ENCODE results near the gene DCST1. TPM values are rescaled to one million over a fixed set of nuclear protein-coding genes. Genes with fewer than 3 reads are reported as not detected.

The DCST1 gene
- total and polyA plus RNA-seq, 2 of the 13 experiments (the other 11 are each of a cell fraction or from before 2014, with no cell fraction given) = 0.04 TPM; not detected in 1

DNA sequence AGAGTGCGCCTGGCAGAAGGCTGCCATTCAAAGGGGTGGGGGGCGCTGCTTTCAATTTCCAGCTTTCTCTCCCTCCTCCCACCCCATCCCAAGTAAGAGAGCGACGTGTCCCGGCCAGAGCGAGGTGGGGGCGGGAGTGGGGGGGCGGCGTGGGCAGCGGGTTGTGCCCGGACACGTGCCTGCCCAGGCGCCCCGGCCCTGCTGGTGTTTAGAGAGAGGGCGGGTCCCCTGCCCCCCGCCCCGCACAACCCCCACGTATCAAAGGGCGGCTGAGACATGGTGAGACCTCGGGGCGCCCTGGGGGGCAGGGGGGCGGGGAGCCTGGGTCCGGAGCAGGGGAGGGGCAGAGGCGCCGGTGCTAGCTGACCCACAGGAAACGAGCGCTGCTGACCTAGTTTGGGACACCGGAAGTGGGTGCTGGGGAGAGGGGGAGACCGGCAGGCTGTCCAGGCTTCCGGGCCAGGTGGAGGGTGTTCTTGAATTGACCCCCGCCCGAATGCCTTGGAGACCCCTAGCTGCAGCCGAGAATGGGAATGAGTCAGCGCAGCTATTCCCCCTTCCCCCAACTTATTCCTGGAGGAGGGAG, 29.8 kb upstream of the DCST1 start (continued):
- TF ChIP-seq ZNF670 (CRISPR knock-in tag; IDR thresholded peaks at IDR 0.05; ENCODE audit: borderline replicate concordance) (no peak), PITX1 (CRISPR knock-in tag; IDR thresholded peaks at IDR 0.05) (peak; percentile 40; the same call in 1 of the 2 replicates), IRF2 (CRISPR knock-in tag; IDR thresholded peaks at IDR 0.05) (no peak), SAFB2 (CRISPR knock-in tag; IDR thresholded peaks at IDR 0.05; ENCODE audit: borderline replicate concordance, low read depth) (no peak), NFE2L2 (IDR thresholded peaks at IDR 0.05; ENCODE audit: low read length) (no peak), ZNF326 (CRISPR knock-in tag; IDR thresholded peaks at IDR 0.05; ENCODE audit: borderline replicate concordance) (no peak), ZNF737 (CRISPR knock-in tag; IDR thresholded peaks at IDR 0.05; ENCODE audit: borderline replicate concordance) (no peak), FLYWCH1 (CRISPR knock-in tag; IDR thresholded peaks at IDR 0.05) (no peak), NFRKB (IDR thresholded peaks at IDR 0.05) (no peak), ZSCAN12 (CRISPR knock-in tag; IDR thresholded peaks at IDR 0.05) (no peak), ZC3H4 (CRISPR knock-in tag; IDR thresholded peaks at IDR 0.05; ENCODE audit: borderline replicate concordance) (no peak), THAP11 (CRISPR knock-in tag; IDR thresholded peaks at IDR 0.05) (no peak)
- TF ChIP-seq, protein P1, sequence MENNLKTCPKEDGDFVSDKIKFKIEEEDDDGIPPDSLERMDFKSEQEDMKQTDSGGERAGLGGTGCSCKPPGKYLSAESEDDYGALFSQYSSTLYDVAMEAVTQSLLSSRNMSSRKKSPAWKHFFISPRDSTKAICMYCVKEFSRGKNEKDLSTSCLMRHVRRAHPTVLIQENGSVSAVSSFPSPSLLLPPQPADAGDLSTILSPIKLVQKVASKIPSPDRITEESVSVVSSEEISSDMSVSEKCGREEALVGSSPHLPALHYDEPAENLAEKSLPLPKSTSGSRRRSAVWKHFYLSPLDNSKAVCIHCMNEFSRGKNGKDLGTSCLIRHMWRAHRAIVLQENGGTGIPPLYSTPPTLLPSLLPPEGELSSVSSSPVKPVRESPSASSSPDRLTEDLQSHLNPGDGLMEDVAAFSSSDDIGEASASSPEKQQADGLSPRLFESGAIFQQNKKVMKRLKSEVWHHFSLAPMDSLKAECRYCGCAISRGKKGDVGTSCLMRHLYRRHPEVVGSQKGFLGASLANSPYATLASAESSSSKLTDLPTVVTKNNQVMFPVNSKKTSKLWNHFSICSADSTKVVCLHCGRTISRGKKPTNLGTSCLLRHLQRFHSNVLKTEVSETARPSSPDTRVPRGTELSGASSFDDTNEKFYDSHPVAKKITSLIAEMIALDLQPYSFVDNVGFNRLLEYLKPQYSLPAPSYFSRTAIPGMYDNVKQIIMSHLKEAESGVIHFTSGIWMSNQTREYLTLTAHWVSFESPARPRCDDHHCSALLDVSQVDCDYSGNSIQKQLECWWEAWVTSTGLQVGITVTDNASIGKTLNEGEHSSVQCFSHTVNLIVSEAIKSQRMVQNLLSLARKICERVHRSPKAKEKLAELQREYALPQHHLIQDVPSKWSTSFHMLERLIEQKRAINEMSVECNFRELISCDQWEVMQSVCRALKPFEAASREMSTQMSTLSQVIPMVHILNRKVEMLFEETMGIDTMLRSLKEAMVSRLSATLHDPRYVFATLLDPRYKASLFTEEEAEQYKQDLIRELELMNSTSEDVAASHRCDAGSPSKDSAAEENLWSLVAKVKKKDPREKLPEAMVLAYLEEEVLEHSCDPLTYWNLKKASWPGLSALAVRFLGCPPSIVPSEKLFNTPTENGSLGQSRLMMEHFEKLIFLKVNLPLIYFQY (CRISPR knock-in tag; IDR thresholded peaks at IDR 0.05; ENCODE audit: borderline replicate concordance) = 0 out of 2 replicates have a peak, but pooled peaks have one; percentile 22
- TF ChIP-seq, protein P2, sequence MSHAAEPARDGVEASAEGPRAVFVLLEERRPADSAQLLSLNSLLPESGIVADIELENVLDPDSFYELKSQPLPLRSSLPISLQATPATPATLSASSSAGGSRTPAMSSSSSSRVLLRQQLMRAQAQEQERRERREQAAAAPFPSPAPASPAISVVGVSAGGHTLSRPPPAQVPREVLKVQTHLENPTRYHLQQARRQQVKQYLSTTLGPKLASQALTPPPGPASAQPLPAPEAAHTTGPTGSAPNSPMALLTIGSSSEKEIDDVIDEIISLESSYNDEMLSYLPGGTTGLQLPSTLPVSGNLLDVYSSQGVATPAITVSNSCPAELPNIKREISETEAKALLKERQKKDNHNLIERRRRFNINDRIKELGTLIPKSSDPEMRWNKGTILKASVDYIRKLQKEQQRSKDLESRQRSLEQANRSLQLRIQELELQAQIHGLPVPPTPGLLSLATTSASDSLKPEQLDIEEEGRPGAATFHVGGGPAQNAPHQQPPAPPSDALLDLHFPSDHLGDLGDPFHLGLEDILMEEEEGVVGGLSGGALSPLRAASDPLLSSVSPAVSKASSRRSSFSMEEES (CRISPR knock-in tag; IDR thresholded peaks at IDR 0.05) = 0 out of 2 replicates have a peak, but pooled peaks have one; percentile 26
- TF ChIP-seq, protein P3, sequence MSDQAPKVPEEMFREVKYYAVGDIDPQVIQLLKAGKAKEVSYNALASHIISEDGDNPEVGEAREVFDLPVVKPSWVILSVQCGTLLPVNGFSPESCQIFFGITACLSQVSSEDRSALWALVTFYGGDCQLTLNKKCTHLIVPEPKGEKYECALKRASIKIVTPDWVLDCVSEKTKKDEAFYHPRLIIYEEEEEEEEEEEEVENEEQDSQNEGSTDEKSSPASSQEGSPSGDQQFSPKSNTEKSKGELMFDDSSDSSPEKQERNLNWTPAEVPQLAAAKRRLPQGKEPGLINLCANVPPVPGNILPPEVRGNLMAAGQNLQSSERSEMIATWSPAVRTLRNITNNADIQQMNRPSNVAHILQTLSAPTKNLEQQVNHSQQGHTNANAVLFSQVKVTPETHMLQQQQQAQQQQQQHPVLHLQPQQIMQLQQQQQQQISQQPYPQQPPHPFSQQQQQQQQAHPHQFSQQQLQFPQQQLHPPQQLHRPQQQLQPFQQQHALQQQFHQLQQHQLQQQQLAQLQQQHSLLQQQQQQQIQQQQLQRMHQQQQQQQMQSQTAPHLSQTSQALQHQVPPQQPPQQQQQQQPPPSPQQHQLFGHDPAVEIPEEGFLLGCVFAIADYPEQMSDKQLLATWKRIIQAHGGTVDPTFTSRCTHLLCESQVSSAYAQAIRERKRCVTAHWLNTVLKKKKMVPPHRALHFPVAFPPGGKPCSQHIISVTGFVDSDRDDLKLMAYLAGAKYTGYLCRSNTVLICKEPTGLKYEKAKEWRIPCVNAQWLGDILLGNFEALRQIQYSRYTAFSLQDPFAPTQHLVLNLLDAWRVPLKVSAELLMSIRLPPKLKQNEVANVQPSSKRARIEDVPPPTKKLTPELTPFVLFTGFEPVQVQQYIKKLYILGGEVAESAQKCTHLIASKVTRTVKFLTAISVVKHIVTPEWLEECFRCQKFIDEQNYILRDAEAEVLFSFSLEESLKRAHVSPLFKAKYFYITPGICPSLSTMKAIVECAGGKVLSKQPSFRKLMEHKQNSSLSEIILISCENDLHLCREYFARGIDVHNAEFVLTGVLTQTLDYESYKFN (CRISPR knock-in tag; conservative IDR thresholded peaks at IDR 0.05) = peak; percentile 61; the same call in 1 of the 2 replicates
- TF ChIP-seq, protein P4, sequence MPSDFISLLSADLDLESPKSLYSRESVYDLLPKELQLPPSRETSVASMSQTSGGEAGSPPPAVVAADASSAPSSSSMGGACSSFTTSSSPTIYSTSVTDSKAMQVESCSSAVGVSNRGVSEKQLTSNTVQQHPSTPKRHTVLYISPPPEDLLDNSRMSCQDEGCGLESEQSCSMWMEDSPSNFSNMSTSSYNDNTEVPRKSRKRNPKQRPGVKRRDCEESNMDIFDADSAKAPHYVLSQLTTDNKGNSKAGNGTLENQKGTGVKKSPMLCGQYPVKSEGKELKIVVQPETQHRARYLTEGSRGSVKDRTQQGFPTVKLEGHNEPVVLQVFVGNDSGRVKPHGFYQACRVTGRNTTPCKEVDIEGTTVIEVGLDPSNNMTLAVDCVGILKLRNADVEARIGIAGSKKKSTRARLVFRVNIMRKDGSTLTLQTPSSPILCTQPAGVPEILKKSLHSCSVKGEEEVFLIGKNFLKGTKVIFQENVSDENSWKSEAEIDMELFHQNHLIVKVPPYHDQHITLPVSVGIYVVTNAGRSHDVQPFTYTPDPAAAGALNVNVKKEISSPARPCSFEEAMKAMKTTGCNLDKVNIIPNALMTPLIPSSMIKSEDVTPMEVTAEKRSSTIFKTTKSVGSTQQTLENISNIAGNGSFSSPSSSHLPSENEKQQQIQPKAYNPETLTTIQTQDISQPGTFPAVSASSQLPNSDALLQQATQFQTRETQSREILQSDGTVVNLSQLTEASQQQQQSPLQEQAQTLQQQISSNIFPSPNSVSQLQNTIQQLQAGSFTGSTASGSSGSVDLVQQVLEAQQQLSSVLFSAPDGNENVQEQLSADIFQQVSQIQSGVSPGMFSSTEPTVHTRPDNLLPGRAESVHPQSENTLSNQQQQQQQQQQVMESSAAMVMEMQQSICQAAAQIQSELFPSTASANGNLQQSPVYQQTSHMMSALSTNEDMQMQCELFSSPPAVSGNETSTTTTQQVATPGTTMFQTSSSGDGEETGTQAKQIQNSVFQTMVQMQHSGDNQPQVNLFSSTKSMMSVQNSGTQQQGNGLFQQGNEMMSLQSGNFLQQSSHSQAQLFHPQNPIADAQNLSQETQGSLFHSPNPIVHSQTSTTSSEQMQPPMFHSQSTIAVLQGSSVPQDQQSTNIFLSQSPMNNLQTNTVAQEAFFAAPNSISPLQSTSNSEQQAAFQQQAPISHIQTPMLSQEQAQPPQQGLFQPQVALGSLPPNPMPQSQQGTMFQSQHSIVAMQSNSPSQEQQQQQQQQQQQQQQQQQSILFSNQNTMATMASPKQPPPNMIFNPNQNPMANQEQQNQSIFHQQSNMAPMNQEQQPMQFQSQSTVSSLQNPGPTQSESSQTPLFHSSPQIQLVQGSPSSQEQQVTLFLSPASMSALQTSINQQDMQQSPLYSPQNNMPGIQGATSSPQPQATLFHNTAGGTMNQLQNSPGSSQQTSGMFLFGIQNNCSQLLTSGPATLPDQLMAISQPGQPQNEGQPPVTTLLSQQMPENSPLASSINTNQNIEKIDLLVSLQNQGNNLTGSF (CRISPR knock-in tag; IDR thresholded peaks at IDR 0.05) = no peak
